SK-N-SH treated with all-trans-retinoic acid at 6 μM for 48 hours (cell line): Measurements from ENCODE around the gene YES1.

Source experiments
- ATAC-seq: fragments of 200-7000 bp; cut with Tn5 transposase; 3 replicates; pipeline ENCODE4 v1.9.1; 2020; ENCODE audit warnings: mild to moderate bottlenecking, moderate library complexity
- ARNTL ChIP-seq: fragments of 450-650 bp; formaldehyde crosslinking; IDR thresholded peaks from 2 replicates; pipeline ENCODE4 v1.5.0; 2020; ENCODE audit warnings: low read depth, mild to moderate bottlenecking, moderate library complexity, borderline replicate concordance
- BACH2 ChIP-seq: fragments of 250-450 bp; sonication (Bioruptor Pico); IDR thresholded peaks from 2 replicates; pipeline ENCODE4 v1.9.0; 2021; ENCODE audit warnings: mild to moderate bottlenecking, borderline replicate concordance
- CREB5 ChIP-seq: fragments of 250-450 bp; sonication (Bioruptor Pico); IDR thresholded peaks from 2 replicates; pipeline ENCODE4 v1.5.1; 2020; ENCODE audit warnings: low read depth, mild to moderate bottlenecking, moderate library complexity
- CSRNP3 ChIP-seq: fragments of 250-450 bp; sonication (Bioruptor Pico); IDR thresholded peaks from 2 replicates; pipeline ENCODE4 v1.5.1; 2021; ENCODE audit warnings: mild to moderate bottlenecking, moderate library complexity
- ESRRG ChIP-seq: fragments of 250-450 bp; sonication (Bioruptor Pico); IDR thresholded peaks from 2 replicates; pipeline ENCODE4 v1.6.1; 2021; ENCODE audit warnings: mild to moderate bottlenecking
- ISL1 ChIP-seq: fragments of 250-450 bp; sonication (Bioruptor Pico); IDR thresholded peaks from 2 replicates; pipeline ENCODE4 v2.1.2; 2022; ENCODE audit warnings: mild to moderate bottlenecking, moderate library complexity
- OSR1 ChIP-seq: fragments of 250-450 bp; sonication (Bioruptor Pico); IDR thresholded peaks from 2 replicates; pipeline ENCODE4 v1.8.0; 2022; ENCODE audit warnings: moderate library complexity, mild to moderate bottlenecking, inconsistent platforms
- PATZ1 ChIP-seq: fragments of 250-450 bp; sonication (Bioruptor Pico); IDR thresholded peaks from 2 replicates; pipeline ENCODE4 v1.8.0; 2020; ENCODE audit warnings: mild to moderate bottlenecking, moderate library complexity, borderline replicate concordance
- POU6F1 ChIP-seq: fragments of 250-450 bp; sonication (Bioruptor Pico); IDR thresholded peaks from 2 replicates; pipeline ENCODE4 v1.8.0; 2021; ENCODE audit warnings: low read depth, mild to moderate bottlenecking, moderate library complexity, borderline replicate concordance
- PPARA ChIP-seq: fragments of 250-450 bp; sonication (Bioruptor Pico); IDR thresholded peaks from 2 replicates; pipeline ENCODE4 v1.5.0; 2020; ENCODE audit warnings: mild to moderate bottlenecking, borderline replicate concordance
- RARB ChIP-seq: fragments of 250-450 bp; sonication (Bioruptor Pico); IDR thresholded peaks from 2 replicates; pipeline ENCODE4 v1.8.0; 2021; ENCODE audit warnings: mild to moderate bottlenecking, moderate library complexity
- SNAI2 ChIP-seq: fragments of 250-450 bp; sonication (Bioruptor Pico); IDR thresholded peaks from 2 replicates; pipeline ENCODE4 v1.5.0; 2020; ENCODE audit warnings: mild to moderate bottlenecking, moderate library complexity
- TCF4 ChIP-seq: fragments of 250-450 bp; sonication (Bioruptor Pico); IDR thresholded peaks from 2 replicates; pipeline ENCODE4 v1.8.0; 2021; ENCODE audit warnings: mild to moderate bottlenecking, moderate library complexity, borderline replicate concordance
- TOX ChIP-seq: fragments of 250-450 bp; sonication (Bioruptor Pico); IDR thresholded peaks from 2 replicates; pipeline ENCODE4 v1.8.0; 2021; ENCODE audit warnings: mild to moderate bottlenecking, moderate library complexity, borderline replicate concordance
- TSHZ2 ChIP-seq: fragments of 250-450 bp; sonication (Bioruptor Pico); IDR thresholded peaks from 2 replicates; pipeline ENCODE4 v1.5.0; 2020; ENCODE audit warnings: mild to moderate bottlenecking, moderate library complexity
- ZFP3 ChIP-seq: fragments of 250-450 bp; sonication (Bioruptor Pico); IDR thresholded peaks from 2 replicates; pipeline ENCODE4 v1.5.0; 2020; ENCODE audit warnings: mild to moderate bottlenecking, moderate library complexity
- ZFP30 ChIP-seq: fragments of 450-650 bp; formaldehyde crosslinking; IDR thresholded peaks from 2 replicates; pipeline ENCODE4 v1.5.0; 2022; ENCODE audit warnings: mild to moderate bottlenecking, moderate library complexity
- ZNF565 ChIP-seq: fragments of 450-650 bp; formaldehyde crosslinking; conservative IDR thresholded peaks from 2 replicates; pipeline ENCODE4 v1.5.0; 2020; ENCODE audit warnings: low read depth, mild to moderate bottlenecking, moderate library complexity
- ZNF70 ChIP-seq: fragments of 450-650 bp; formaldehyde crosslinking; IDR thresholded peaks from 2 replicates; pipeline ENCODE4 v1.5.0; 2020; ENCODE audit warnings: mild to moderate bottlenecking, moderate library complexity
- ZNF8 ChIP-seq: fragments of 450-650 bp; formaldehyde crosslinking; IDR thresholded peaks from 2 replicates; pipeline ENCODE4 v1.5.0; 2020; ENCODE audit warnings: mild to moderate bottlenecking, moderate library complexity

Gene YES1

GRCh38 chr18:853471-853870 is 41.4 kb upstream of the YES1 start (continued):
- TF ChIP-seq CREB5 (CRISPR knock-in tag) (no peak), ARNTL (CRISPR knock-in tag) (no peak), RARB (CRISPR knock-in tag) (no peak)

DNA sequence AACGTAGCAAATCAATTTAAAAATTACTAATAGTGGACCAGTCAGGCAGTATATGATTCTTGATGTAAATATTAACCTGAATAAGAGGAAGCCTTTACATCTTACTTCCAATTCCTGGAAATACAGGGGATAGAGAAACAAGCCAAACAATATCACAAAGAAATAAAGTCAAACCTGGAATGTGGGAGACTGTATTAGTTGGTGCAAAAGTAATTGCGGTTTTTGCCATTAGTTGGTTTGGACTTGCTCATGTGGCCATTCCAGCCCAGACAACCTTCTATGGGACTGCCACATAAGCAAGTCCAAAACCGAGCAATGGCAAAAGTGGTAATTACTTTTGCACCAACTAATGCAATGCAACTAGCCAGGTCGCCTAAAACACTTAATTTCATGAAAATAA is 38.9 kb upstream of the YES1 start:
- ATAC-seq: no peak
- TF ChIP-seq TSHZ2: no peak
- no peak for TF ChIP-seq CSRNP3 (CRISPR knock-in tag)
- no peak for TF ChIP-seq OSR1 (CRISPR knock-in tag)
- TF ChIP-seq ZNF565 (CRISPR knock-in tag): no peak
- no peak for TF ChIP-seq ISL1
- no peak for TF ChIP-seq ARNTL (CRISPR knock-in tag)
- no peak for TF ChIP-seq POU6F1
- no peak for TF ChIP-seq TOX (CRISPR knock-in tag)
- TF ChIP-seq RARB (CRISPR knock-in tag): no peak
- TF ChIP-seq SNAI2 (CRISPR knock-in tag): no peak
- no peak for TF ChIP-seq BACH2
- TF ChIP-seq CREB5 (CRISPR knock-in tag): no peak
- no peak for TF ChIP-seq PPARA (CRISPR knock-in tag)
- no peak for TF ChIP-seq ZFP30 (CRISPR knock-in tag)
- TF ChIP-seq TCF4 (CRISPR knock-in tag): no peak
- no peak for TF ChIP-seq ZFP3 (CRISPR knock-in tag)
- no peak for TF ChIP-seq PATZ1 (CRISPR knock-in tag)
- TF ChIP-seq ZNF70 (CRISPR knock-in tag): no peak
- TF ChIP-seq ZNF8: no peak
- TF ChIP-seq, all 23 proteins: peak for 0

- no peak for ATAC-seq
- TF ChIP-seq CREB5 (CRISPR knock-in tag) (no peak), POU6F1 (no peak), ZNF8 (no peak), TCF4 (CRISPR knock-in tag) (no peak), ARNTL (CRISPR knock-in tag) (no peak), PATZ1 (CRISPR knock-in tag) (no peak), CSRNP3 (CRISPR knock-in tag) (no peak), ZNF565 (CRISPR knock-in tag) (no peak), ESRRG (CRISPR knock-in tag) (no peak)
Observed at GRCh38 chr18:849021-849420, 37.0 kb upstream of the YES1 start.
